H1 (cell line): ENCODE results near the gene COL4A1.

Experiments
- ASH2L ChIP-seq: fragments of 200-600, 300-600 bp; sonication (generic); IDR thresholded peaks from one replicate; pipeline ENCODE4 v1.7.1; 2017; ENCODE audit warnings: low read length
- ATF2 ChIP-seq: IDR thresholded peaks from 2 replicates; pipeline ENCODE4 v1.6.1; 2012; ENCODE audit warnings: low read length, inconsistent platforms
- BRCA1 ChIP-seq: IDR thresholded peaks from 2 replicates; pipeline ENCODE4 v1.6.1; 2012; ENCODE audit warnings: low read depth, low read length, improper control_type of control experiment
- CBX5 ChIP-seq: fragments of 300-800, 300-1000 bp; sonication (generic); IDR thresholded peaks from 2 replicates; pipeline ENCODE4 v1.7.1; 2016; ENCODE audit warnings: antibody characterized with exemption, low read length, low read depth
- CHD1 ChIP-seq: IDR thresholded peaks from 2 replicates; pipeline ENCODE4 v1.6.1; 2012; ENCODE audit warnings: low read depth, low read length, improper control_type of control experiment
- CTCF ChIP-seq, 3 experiments: IDR thresholded peaks; 1 replicate in 2 of 3; 2 replicates in 1 of 3; pipeline versions ENCODE4 v1.5.1 to v1.6.1; 2011; ENCODE audit warnings: low read length in 3 of 3, mild to moderate bottlenecking in 3 of 3, inconsistent platforms in 2 of 3, low read depth in 1 of 3, moderate library complexity in 1 of 3; ENCODE audit not compliant: insufficient read depth in 1 of 3; ENCODE audit errors: control extremely low read depth in 1 of 3
- EZH2 ChIP-seq: fragments of 200-600 bp; sonication (generic); IDR thresholded peaks from 2 replicates; pipeline ENCODE4 v1.7.1; 2012; ENCODE audit warnings: low read depth, mild to moderate bottlenecking, moderate library complexity, low read length, inconsistent platforms; ENCODE audit not compliant: severe bottlenecking
- HDAC2 ChIP-seq, 2 experiments: fragments of 300-600 bp in 1 of 2; sonication (generic) in 1 of 2; IDR thresholded peaks; 2 replicates each; pipeline ENCODE4 v1.6.1; 2011 to 2012; ENCODE audit warnings: low read depth in 2 of 2, low read length in 2 of 2, mild to moderate bottlenecking in 2 of 2, moderate library complexity in 2 of 2, borderline replicate concordance in 1 of 2, inconsistent platforms in 1 of 2
- RAD21 ChIP-seq, 2 experiments: IDR thresholded peaks in 1 of 2; conservative IDR thresholded peaks in 1 of 2; 2 replicates each; pipeline ENCODE4 v1.6.1; 2011; ENCODE audit warnings: low read depth in 2 of 2, low read length in 2 of 2, improper control_type of control experiment in 1 of 2, inconsistent platforms in 1 of 2, mild to moderate bottlenecking in 1 of 2, moderate library complexity in 1 of 2
- RNF2 ChIP-seq: fragments of 200-900, 300-1000 bp; sonication (generic); IDR thresholded peaks from 2 replicates; pipeline ENCODE4 v1.7.1; 2016; ENCODE audit warnings: borderline replicate concordance, low read depth, mild to moderate bottlenecking, antibody characterized with exemption, low read length; ENCODE audit not compliant: poor library complexity, severe bottlenecking; ENCODE audit errors: missing control alignments
- TAF1 ChIP-seq: IDR thresholded peaks from 2 replicates; pipeline ENCODE4 v1.6.1; 2011; ENCODE audit warnings: mild to moderate bottlenecking, low read depth, low read length

- TF ChIP-seq CHD1 = no peak
- TF ChIP-seq CBX5 = no peak
- no peak for TF ChIP-seq ASH2L
- TF ChIP-seq CTCF (IDR thresholded peaks at IDR 0.05; ENCODE audit: control extremely low read depth in 1 of 3, insufficient read depth in 1 of 3, low read depth in 1 of 3, low read length in 3 of 3) = no peak
- no peak for TF ChIP-seq BRCA1
- TF ChIP-seq RAD21 (IDR thresholded peaks at IDR 0.05 in 1 of 2, conservative IDR thresholded peaks at IDR 0.05 in 1 of 2; ENCODE audit: low read depth in 2 of 2, low read length in 2 of 2) = no peak
- no peak for TF ChIP-seq TAF1
- no peak for TF ChIP-seq ATF2
- TF ChIP-seq EZH2 = no peak
- no peak for TF ChIP-seq RNF2
- no peak for TF ChIP-seq HDAC2 (IDR thresholded peaks at IDR 0.05; ENCODE audit: borderline replicate concordance in 1 of 2, low read depth in 2 of 2, low read length in 2 of 2)
Observed at GRCh38 chr13:110221406-110222117, 85.4 kb downstream of the COL4A1 start.
